ENCODE measurements around the gene GNPAT. TPM values are rescaled to one million over a fixed set of nuclear protein-coding genes. Genes with fewer than 3 reads are reported as not detected.

GNPAT gene
- total and polyA plus RNA-seq, 10 of the 15 experiments (the other 5 are each of a cell fraction or from before 2014, with no cell fraction given), result 24.0 to 70.6 (median 47.2) TPM

DNA sequence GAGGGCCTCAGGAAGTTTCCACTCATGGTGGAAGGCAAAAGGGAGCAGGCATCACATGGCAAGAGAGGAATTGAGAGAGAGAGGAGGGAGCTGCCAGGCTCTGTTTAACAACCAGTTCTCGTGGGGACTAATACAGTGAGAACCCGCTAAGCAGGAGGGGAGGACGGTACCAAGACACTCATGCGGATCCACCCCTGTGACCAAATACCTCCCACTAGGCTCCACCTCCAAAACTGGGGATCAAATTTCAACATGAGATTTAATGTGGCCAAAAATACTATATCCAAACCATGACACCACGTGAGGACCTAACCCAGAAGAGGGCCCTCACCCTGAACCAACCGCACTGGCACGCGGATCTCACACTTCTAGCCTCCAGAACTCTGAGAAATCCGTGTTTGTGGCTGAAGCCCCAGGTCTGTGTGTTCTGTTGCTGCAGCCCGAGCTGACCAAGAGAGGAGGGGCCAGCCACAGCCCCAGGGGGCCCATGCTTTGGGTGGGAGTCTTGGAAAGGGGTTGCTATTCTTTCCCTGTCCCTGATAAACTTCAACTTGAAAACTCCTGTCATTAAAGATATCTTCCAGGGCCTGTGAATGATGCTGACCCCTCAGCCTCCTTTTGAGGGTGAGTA, 47.2 kb upstream of the GNPAT start (continued):
- TF ChIP-seq CEBPB (IDR thresholded peaks at IDR 0.05; ENCODE audit: borderline replicate concordance in 1 of 2, low read depth in 2 of 2, low read length in 2 of 2), result no peak
- no peak for TF ChIP-seq POLR2AphosphoS5 (IDR thresholded peaks at IDR 0.05; ENCODE audit: low read length)
- no peak for TF ChIP-seq MYB (IDR thresholded peaks at IDR 0.05; ENCODE audit: borderline replicate concordance, low read depth, low read length)

DNA sequence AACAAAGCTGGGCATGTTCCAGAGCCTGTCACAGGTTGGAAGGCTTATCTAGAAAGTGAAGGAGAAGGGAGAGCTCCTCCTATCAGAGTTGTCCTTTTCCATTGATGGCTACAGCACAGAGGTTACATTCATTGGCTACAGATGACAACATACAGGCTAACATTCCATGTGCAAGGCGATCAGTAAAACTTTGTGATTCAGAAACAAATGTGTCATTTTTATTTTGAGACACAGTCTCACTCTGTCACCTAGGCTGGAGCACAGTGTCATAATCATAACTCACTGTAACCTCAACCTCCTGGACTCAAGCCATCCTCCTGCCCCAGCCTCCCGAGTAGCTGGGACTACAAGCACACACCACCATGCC, 46.6 kb upstream of the GNPAT start:
- H3K4me3 ChIP-seq, result no peak overlapping the region
- H3K4me1 ChIP-seq (ENCODE audit: control insufficient read depth, insufficient read depth, low read length), result no peaks in the 10 kb centered on the region
- no peak overlapping the region for H2AFZ ChIP-seq (ENCODE audit: control insufficient read depth, low read depth, low read length)
- WGBS (ENCODE audit: insufficient coverage, insufficient replicate concordance, low lambda C conversion rate, missing lambda C conversion rate), result 0% methylated on average over 2 of the region's 2 CpGs
- H3K79me2 ChIP-seq (ENCODE audit: control insufficient read depth, insufficient read depth, low read length), result no peaks in the 10 kb centered on the region
- no TSS peak for BruUV-seq (replicated peaks)
- H3K9me3 ChIP-seq (replicated peaks; ENCODE audit: control insufficient read depth, insufficient read depth, low read length), result no peaks in the 10 kb centered on the region
- in situ Hi-C loops (cut with MboI) (no loop called here), intact Hi-C loops (cut with micrococcal nuclease; ENCODE audit: unreplicated experiment) (no loop called here)
- H3K27ac ChIP-seq (ENCODE audit: control insufficient read depth, insufficient read depth), result no peak overlapping the region
- H4K20me1 ChIP-seq (ENCODE audit: control insufficient read depth, insufficient read depth), result no peaks in the 10 kb centered on the region
- no peak for DNase-seq (ENCODE audit: low read depth, low spot score)
- FAIRE-seq, result no peak
- POLR2A ChIA-PET, result no interaction called here
- TF ChIP-seq, protein P1, sequence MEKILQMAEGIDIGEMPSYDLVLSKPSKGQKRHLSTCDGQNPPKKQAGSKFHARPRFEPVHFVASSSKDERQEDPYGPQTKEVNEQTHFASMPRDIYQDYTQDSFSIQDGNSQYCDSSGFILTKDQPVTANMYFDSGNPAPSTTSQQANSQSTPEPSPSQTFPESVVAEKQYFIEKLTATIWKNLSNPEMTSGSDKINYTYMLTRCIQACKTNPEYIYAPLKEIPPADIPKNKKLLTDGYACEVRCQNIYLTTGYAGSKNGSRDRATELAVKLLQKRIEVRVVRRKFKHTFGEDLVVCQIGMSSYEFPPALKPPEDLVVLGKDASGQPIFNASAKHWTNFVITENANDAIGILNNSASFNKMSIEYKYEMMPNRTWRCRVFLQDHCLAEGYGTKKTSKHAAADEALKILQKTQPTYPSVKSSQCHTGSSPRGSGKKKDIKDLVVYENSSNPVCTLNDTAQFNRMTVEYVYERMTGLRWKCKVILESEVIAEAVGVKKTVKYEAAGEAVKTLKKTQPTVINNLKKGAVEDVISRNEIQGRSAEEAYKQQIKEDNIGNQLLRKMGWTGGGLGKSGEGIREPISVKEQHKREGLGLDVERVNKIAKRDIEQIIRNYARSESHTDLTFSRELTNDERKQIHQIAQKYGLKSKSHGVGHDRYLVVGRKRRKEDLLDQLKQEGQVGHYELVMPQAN (conservative IDR thresholded peaks at IDR 0.05), result no peak
- no peak for TF ChIP-seq SP1 (IDR thresholded peaks at IDR 0.05; ENCODE audit: low read depth, low read length)
- TF ChIP-seq, protein P2, sequence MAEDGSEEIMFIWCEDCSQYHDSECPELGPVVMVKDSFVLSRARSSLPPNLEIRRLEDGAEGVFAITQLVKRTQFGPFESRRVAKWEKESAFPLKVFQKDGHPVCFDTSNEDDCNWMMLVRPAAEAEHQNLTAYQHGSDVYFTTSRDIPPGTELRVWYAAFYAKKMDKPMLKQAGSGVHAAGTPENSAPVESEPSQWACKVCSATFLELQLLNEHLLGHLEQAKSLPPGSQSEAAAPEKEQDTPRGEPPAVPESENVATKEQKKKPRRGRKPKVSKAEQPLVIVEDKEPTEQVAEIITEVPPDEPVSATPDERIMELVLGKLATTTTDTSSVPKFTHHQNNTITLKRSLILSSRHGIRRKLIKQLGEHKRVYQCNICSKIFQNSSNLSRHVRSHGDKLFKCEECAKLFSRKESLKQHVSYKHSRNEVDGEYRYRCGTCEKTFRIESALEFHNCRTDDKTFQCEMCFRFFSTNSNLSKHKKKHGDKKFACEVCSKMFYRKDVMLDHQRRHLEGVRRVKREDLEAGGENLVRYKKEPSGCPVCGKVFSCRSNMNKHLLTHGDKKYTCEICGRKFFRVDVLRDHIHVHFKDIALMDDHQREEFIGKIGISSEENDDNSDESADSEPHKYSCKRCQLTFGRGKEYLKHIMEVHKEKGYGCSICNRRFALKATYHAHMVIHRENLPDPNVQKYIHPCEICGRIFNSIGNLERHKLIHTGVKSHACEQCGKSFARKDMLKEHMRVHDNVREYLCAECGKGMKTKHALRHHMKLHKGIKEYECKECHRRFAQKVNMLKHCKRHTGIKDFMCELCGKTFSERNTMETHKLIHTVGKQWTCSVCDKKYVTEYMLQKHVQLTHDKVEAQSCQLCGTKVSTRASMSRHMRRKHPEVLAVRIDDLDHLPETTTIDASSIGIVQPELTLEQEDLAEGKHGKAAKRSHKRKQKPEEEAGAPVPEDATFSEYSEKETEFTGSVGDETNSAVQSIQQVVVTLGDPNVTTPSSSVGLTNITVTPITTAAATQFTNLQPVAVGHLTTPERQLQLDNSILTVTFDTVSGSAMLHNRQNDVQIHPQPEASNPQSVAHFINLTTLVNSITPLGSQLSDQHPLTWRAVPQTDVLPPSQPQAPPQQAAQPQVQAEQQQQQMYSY (CRISPR knock-in tag; IDR thresholded peaks at IDR 0.05), result no peak
- TF ChIP-seq ZZZ3 (IDR thresholded peaks at IDR 0.05; ENCODE audit: control insufficient read depth, insufficient read length, low read depth), result no peak
- TF ChIP-seq CHD2 (IDR thresholded peaks at IDR 0.05; ENCODE audit: borderline replicate concordance, low read depth, low read length), result no peak
- no peak for TF ChIP-seq ZNF207 (IDR thresholded peaks at IDR 0.05; ENCODE audit: borderline replicate concordance)
- TF ChIP-seq, protein P3, sequence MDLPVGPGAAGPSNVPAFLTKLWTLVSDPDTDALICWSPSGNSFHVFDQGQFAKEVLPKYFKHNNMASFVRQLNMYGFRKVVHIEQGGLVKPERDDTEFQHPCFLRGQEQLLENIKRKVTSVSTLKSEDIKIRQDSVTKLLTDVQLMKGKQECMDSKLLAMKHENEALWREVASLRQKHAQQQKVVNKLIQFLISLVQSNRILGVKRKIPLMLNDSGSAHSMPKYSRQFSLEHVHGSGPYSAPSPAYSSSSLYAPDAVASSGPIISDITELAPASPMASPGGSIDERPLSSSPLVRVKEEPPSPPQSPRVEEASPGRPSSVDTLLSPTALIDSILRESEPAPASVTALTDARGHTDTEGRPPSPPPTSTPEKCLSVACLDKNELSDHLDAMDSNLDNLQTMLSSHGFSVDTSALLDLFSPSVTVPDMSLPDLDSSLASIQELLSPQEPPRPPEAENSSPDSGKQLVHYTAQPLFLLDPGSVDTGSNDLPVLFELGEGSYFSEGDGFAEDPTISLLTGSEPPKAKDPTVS (IDR thresholded peaks at IDR 0.05; ENCODE audit: low read depth, low read length), result no peak
- TF ChIP-seq RAD21 (IDR thresholded peaks at IDR 0.05; ENCODE audit: insufficient read depth, low read depth, low read length), result no peak
- TF ChIP-seq FOXK2 (IDR thresholded peaks at IDR 0.05), result no peak
- TF ChIP-seq ZNF24 (IDR thresholded peaks at IDR 0.05), result no peak
- TF ChIP-seq, protein P4, sequence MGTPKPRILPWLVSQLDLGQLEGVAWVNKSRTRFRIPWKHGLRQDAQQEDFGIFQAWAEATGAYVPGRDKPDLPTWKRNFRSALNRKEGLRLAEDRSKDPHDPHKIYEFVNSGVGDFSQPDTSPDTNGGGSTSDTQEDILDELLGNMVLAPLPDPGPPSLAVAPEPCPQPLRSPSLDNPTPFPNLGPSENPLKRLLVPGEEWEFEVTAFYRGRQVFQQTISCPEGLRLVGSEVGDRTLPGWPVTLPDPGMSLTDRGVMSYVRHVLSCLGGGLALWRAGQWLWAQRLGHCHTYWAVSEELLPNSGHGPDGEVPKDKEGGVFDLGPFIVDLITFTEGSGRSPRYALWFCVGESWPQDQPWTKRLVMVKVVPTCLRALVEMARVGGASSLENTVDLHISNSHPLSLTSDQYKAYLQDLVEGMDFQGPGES (IDR thresholded peaks at IDR 0.05), result no peak
- no peaks in the 10 kb centered on the region; a peak in 1 of 4 replicates for H3K27me3 ChIP-seq (replicated peaks in 1 of 2; ENCODE audit: control insufficient read depth in 2 of 2, insufficient read depth in 2 of 2, low read length in 1 of 2)
- no peak overlapping the region for H3K4me2 ChIP-seq (ENCODE audit: control insufficient read depth, insufficient read depth)
- CTCF ChIA-PET, result no interaction called here
- SMC1A ChIA-PET (ENCODE audit: uncharacterized antibody, unreplicated experiment), result no interaction called here
- RAD21 ChIA-PET (ENCODE audit: unreplicated experiment), result no interaction called here
- ATAC-seq, result no peak
- no peak overlapping the region for H3K9ac ChIP-seq (ENCODE audit: control insufficient read depth, insufficient read depth, low read length)
- H3K36me3 ChIP-seq (ENCODE audit: control insufficient read depth in 2 of 2, insufficient read depth in 2 of 2, low read length in 1 of 2), result no peaks in the 10 kb centered on the region

All from GM12878 (cell line).